NK-92 (cell line): ENCODE measurements around the gene GNA15.

ENCODE experiments used
- DNase-seq: peaks from one replicate; lab custom pipeline; 2025; ENCODE audit not compliant: unreplicated experiment; lab: John Stamatoyannopoulos, UW

Gene GNA15

DNA sequence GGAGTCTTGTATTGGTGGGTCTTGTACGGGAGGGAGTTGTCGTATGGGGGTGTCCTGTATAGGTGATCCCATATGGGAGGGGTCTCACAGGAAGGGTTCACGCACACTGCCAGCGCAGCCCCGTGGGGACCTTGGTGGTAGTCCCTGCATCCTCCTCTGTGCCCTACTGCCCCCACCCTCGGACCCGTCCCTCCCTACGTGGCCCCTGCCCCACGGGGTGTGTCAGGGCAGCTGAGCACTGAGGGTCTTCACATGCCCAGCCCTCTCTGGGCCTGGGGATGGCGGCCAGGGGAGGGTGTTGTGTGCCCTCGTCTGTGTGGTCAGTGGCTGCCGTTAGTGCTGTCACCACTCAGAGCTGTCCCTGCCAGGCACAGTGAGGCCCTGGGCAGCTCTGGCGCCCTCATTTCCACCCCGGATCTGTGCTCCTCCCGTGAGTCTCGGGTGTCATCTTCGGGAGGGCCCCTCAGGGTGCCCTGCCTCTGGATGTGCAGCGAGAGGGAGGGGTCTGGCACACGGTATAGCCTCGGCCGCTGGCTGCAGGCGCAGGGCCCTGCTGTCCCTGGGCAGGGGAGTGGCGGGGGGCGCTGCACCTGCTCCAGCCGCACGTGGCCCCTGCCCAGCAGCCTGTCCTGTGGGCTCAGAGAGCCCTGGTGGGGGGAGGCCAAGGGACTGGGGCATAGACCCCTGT, 16.0 kb upstream of the GNA15 start:
- DNase-seq: no peak

DNA sequence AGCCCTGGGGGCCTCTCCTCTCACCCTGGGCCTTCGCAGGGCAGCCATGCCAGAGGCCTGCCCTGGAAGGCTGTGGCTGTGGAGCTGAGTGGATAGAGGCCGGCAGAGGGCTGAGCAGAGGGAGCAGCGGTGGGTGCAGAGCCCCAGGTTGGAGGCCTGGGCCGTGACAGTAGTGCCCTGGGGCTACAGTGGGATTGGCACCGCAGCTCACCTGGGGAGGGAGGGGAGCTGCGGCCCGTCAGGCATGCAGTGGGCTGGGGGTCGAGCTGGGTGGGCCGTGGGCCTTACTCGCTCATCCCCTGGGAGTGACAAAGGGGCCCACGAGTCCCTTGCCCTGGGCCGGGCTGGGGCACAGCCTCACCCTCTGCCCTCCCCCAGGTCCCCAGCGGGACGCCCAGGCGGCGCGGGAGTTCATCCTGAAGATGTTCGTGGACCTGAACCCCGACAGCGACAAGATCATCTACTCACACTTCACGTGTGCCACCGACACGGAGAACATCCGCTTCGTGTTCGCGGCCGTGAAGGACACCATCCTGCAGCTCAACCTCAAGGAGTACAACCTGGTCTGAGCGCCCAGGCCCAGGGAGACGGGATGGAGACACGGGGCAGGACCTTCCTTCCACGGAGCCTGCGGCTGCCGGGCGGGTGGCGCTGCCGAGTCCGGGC, 15.1 kb upstream of the GNA15 start:
- DNase-seq: no peak

DNA sequence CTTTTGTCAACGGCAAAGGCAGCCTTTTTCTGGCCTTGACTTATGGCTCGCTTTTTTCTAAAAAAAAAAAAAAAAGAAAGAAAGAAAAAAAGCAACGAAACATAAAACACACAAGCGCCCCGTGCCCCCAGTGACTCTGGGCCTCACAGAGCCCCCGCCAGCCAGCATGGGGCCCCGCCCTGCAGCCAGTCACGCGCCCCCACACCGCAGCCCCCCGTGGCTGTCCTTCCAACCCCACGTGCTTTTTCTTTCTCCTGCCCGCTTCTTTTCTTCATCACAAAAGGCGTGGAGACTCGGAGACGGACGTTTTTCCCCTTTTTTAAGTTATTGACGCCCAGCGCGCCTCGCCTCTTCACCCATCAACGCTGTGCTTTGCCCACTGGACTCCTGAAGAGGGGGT, 14.4 kb upstream of the GNA15 start:
- DNase-seq: no peak

DNA sequence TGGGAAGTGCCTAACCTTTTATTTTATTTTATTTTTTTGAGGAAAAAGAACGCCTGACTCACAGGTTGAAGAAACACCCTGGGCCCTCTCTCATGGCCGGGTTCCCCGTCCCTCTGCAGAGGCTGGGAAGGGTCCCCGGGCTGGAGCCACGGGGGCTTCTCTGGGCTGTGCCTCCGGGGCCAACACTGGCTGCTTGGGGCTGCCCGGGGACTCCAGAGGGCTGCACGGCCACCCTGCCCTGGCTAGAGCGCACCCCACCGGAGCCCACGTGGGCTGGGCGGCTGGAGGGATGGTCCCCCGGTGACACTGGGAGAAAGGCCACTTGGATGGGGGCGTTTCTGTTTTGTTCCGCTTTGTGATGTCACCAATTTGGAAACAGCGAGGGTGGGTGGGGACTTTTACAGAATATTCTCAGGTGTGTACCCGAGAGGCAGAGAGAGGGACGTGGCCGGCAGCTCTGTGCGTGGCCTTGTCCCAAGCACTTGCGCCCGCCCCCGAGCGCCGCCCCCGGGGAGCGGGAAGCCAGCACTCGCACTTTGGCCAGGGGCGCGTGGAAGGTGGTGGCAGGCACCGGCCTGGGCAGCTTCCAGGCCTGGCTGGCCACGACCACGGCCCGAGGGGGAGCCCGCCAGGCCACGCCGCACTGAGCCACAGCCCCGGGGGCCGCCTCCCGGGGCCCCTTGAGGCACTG, 13.9 kb upstream of the GNA15 start:
- no peak for DNase-seq

DNA sequence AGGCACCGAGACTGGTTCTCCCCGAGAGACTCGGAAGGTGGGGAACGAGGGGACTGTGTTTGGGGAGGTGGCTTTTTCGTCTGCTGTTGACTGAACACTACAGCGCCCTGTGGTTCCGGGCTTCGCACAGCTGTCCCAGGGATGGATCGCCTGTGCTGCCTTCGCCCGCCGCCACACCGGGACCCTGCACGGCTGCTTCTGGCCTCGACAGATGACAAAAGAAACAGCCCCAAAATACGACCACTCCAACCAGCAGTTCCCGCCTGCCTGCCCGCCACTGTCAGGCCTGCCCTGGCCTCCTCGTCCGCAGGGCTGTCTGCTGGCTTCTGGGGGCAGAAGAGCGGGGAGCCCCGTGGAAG, 13.3 kb upstream of the GNA15 start:
- no peak for DNase-seq

DNA sequence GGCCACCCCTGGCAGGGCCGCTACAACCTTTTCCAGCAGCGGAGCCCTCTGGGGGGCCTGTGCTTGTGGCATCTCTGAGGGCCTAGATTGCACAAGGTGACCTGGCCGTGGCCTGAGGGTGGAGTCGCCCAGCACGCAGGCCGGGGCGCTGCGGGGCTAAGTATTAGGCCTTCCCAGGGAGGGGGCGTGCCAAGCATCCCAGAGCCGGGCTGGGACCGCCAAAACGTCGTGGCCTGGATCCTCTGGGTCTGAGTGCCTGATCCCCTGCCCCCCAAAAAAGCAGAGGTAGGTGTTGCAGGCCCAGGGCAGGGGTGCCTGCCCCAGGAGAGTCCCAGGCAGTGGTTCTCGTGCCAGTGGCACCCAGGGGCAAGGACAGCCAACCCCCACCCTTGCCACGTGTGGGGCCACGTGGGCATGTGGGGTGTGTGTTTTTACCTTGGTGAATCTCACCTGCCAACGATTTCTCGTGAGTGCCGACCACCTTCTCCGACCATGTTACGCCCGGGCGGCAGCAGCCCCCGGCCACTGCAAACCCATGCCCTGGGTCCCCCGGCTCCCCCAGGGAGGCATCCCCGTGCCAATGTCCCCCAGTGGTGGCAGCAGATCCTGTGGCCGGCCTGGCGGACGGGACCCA, 12.6 kb upstream of the GNA15 start:
- no peak for DNase-seq

DNA sequence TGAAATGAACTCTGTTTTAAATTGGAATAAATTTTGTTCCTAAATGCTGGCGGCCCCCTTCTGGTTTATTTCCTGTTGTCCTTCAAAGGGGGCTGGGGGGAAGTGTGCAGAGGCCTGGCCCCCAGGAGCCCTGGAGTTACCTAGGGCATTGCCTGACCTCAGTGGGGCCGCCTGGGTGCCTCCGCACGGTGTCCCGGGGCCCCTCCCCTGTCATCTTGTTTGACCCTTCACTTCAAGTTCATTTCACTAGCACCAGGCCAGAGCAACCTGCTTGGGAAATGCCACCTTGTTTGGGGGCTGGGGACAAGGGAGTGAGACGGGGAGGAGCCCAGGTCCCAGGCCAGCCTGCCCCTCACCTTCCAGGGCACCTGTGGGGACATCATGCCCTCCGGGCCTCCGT, 11.9 kb upstream of the GNA15 start:
- DNase-seq: no peak

DNA sequence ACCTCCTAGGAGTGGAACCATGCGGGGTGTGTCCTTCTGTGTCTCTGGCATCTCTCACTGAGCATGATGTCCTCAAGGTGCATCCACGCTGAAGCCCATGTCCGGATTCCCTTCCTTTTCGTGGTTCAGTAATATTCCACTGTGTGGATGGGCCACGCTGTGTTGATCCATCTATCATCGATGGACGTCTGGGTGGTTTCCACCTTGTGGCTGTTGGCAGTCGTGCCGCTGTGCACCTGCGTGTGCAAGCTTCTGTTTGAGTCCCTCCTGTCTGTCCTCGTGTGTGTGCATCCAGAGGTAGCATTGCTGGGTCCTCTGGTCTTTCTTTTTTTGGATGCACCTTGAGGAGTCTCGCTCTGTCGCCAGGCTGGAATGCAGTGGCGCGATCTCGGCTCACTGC, 11.2 kb upstream of the GNA15 start:
- DNase-seq: no peak

DNA sequence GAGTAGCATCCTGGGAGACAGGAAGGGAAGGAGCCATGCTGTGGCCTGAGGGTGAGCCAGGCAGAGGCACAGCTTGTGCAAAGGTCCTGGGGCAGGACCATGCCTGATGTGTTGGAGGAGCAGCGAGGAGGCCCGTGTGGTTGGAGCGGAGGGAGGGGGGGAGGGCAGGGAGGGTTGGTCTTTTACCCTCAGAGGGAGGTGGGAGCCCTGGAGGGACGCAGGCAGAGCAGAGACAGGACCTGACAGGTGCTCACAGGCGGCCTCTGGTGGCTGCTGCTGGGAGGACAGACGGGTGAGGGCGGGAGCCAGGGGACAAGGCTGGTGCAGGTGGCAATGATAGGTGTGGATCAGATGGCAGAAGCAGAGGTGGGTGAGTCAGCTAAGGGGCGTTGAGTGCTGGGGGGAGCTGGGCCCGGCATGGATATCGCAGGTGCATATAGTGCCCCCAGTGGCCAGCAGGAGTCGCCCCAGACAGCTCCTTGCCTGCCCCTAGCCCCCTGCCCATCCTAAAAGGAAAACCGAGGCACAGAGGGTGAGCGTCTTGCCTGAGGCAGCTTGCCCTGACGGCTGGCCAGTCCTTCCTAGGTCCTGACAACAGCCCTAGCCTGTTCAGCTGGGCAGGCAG, 9.8 kb upstream of the GNA15 start:
- no peak for DNase-seq

DNA sequence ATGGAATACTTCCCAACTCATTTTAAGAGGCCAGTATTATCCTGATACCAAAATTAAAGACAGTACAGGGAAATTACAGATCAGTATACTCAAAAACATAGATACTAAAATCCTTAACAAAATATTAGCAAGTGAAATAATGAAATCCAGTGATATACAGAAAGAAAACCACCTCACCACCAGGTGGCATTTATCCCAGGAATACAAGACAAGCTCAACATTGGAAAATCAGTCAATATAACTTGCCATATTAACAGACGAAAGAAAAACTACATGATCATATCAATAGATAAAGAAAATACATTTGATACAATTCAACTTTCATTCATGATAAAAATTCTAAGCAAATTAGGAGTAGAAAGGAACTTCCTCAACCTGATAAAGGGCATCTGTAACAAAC, 6.7 kb upstream of the GNA15 start:
- DNase-seq: no peak

DNA sequence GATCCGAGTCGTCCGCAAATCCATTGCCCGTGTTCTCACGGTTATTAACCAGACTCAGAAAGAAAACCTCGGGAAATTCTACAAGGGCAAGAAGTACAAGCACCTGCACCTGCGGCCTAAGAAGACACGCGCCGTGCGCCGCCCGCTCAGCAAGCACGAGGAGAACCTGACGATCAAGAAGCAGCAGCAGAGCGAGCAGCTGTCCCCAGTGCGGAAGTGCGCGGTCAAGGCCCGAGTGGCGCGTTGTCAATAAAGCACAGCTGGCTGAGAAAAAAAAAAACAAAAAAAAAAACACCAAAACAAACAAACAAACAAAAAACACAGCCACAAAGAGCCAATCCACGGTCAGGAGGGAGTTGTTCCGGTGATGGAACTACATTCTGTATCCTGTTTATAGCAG, 4.7 kb upstream of the GNA15 start:
- no peak for DNase-seq

DNA sequence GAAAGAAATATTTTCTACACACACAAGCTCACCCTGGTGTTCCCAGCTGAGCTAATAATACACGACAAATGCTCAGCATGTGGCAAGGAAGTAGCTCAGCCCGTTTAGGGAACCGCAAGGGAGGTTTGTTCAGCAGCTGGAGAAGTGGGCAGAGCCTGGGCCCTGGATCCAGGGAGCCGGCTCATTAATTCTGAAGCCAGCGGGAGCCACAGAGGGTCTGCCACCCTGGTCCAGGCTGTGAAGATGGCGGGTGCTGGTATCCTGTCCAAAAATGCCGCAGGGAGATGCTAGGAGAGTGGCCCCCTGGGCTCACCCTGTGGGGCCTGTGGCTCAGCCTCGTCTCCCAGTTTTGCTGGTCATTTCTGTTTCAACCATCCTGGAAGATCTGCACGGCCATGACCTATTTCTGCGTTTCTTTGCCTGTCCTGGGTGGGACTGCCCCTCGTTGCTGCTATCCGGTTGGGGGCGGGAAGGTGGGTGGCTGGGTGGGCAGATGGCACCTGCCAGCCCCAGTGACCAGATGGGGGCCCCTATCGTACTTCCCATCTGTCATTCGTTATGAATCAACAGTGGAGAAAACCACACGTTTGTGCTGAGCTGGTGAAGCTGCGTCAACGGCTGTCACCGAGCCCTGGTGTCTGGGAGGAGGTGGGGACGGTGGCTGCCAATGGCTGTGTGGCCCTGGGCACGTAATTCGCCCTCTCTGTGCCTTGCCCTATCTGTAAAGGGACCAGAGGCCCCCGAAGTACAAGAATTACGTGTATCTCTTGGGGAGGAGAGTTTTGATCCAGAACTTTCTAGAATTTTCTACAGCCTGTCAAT, 2.7 kb upstream of the GNA15 start:
- DNase-seq: no peak

DNA sequence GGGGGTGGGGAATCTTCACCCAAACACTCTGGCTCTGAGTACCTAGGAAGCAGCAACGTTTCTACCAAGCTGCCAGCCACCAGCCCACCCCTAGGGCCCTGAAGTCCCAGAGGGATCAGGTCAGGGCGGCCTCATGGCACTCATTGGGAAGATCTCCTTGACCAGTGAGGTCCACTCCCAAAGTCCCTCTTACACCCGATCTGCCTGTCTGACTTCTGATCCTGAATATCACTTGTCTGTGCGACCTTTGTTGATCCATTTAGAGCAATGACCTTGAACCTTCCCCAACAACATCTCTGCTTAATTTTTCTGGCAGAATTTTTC, 2.1 kb upstream of the GNA15 start:
- DNase-seq: no peak

DNA sequence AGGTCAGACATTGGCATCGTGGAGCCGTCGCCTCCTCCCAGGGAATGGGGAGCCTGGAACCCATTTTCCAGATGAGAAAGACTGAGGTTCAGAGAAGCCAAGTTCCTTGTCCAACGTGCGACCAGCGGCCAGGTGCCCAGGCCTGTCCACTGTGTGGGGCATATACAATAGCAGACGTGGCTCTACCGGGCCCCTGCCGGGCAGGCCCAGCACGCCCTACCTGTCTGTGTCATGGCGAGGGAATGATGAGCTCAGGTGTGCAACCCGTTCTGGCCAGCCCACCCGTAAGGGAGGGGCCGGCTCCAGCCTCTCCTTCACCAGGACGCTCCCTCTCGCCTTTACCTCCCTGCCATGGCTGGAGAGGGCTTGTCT, 837 bp downstream of the GNA15 start:
- DNase-seq: no peak

DNA sequence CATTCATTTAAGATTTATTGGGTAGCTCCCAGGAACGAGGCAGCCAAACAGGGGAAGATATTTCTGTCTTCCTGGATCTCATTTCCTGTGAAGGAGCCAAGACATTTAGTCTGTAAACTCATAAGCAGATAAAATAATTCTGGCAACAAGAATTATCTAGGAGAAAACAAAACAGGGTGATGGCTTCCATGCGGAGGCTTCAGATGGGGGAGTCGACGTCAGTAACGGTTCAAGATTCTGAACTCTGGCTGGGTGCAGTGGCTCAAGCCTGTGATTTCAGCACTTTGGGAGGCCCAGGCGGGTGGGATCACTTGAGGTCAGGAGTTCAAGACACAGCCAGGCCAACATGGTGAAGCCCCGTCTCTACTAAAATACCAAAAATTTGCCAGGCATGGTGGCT, 1.3 kb downstream of the GNA15 start:
- no peak for DNase-seq

DNA sequence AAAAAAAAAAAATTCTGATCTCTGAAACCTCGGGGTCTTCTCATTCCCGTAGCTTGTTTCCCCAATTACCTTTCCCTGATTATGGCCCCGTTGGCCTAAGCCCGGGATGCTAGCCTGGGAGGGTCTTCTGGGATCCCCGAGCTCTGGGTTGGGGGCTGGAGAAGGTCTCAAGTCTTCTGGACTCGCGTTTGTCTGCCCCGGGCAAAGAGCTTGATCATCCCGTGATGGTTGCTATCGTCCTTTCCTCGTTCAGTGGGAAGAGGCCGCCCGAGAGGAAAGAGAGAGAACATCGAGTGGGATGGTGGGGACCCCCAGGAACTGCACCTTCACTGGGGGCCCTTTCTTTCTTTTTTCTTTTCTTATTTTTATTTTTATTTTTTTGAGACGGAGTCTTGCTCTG, 2.4 kb downstream of the GNA15 start:
- DNase-seq: no peak

DNA sequence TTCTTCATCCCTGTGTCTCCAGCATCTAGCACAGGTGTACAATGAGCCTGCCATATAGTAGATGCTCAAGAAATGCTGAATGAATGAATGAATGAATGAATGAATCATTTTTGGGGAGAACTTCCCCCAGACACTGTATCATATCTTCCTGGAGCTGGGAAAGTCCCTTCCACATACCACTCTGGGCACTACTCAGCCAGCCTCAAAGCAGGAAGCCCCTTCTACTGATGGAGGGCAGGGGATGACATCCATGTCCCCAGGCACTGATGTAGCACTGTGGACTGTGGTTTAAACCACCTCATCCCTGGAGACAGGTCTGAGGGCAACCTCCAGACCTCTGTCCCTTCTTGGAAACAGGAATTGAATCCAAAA, 4.8 kb downstream of the GNA15 start:
- DNase-seq: no peak

DNA sequence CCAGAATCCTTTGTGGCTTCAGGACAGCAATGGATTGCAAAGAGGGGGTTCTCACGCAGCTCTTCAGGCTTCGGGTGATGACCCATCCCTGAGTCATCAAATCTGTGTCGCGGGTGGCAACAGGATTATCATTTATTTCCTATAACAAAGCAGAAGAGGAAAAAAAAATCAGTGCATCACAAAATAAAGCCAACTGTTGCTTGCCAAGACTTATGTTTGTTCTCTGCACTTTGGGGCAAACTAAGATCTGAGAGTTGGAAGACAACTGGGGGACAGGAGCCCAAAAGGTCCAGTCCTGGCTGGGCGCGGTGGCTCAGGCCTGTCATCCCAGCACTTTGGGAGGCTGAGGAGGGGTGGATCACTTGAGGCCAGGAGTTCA, 6.4 kb downstream of the GNA15 start:
- DNase-seq: no peak

DNA sequence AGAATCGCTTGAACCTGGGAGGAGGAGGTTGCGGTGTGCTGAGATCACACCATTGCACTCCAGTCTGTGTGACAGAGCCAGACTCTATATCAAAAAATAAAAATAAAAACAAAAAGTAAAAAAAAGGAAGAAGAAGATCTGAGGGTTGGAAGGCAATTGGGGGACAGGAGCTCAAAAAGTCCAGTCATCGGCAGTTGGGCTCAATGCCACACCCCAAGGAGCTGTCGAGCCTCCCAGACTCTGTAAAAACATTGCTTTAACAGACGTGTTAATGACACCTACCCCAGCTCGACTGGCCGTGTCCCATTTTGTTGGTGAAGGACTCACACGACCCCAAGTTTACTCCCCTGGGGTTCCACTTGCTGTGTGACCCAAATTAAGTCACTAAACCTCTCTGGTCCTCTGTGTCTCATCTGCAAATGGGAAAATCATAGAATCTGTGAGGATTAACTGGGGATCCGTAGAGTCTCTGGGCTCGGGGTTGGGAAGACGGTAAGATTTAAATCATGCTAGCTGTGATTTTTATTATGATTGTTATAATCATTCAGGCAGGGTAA, 7.0 kb downstream of the GNA15 start:
- DNase-seq: no peak

DNA sequence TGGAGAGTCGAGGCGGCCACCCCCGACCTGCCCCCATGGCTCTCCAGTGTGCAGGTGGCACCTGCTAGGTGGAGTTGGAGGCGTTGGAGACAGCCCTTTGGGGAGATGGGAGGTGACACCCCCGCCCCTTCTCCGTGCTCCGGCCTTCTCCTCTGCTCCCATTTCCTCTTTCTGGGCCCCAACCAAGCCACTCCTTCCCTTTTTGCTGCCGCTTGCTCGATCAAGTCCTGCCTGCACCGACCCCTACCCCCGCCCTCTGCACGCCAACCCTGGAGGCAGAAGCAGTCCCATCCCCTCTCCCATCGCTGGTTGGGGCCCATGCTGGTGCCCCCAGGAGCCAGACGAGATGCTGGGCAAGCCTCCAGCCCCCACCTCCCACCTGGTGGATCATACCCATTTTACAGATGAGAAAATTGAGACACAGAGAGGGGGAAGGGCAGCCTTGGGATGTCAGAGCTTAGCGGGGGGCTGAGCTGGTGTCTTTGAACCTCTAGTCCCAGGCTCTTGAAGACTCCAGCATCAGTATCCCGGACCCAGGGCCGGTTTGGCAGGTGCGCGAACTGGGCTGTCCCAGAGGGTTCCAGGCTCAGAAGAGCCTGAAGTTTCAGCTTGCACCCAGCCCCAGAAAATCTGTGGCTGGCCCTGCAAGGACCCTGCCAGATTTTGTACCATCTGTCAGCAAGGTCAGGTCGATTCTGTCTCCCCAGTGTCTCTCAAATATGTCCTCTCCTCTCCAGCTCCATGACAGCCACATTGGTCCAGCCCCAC, 10.3 kb downstream of the GNA15 start:
- DNase-seq: no peak
